Endothelial cell of umbilical vein (primary cell): Measurements from ENCODE around the gene NFATC2IP. TPM values are rescaled to one million over a fixed set of nuclear protein-coding genes. Genes with fewer than 3 reads are reported as not detected.

Experiments
- BruUV-seq: library from RNA; stranded (reverse); fragments of 400-500 nt; replicated peaks from 2 replicates; lab custom pipeline; 2021; lab: Mats Ljungman, UMichigan
- CTCF ChIA-PET: fragments of 300-600, 350-600 bp; sonication (Branson Sonifier 250); formaldehyde crosslinking; loops from one replicate; lab custom pipeline; 2021; ENCODE audit warnings: antibody characterized with exemption, inconsistent platforms; lab: Charles Lee
- POLR2A ChIA-PET: fragments of 300-600, 350-600 bp; sonication (Branson Sonifier 250); formaldehyde crosslinking; loops from one replicate; lab custom pipeline; 2021; ENCODE audit warnings: antibody characterized with exemption, inconsistent platforms; lab: Charles Lee
- DNase-seq: peaks from one replicate; pipeline ENCODE4 v3.0.0-alpha.2; 2011; ENCODE audit warnings: low read depth, low spot score
- FAIRE-seq: peaks from 2 replicates; lab custom pipeline; 2011; peaks lifted over from hg19 to GRCh38; lab: Jason Lieb, UNC
- H2AFZ ChIP-seq: 2 replicates; pipeline ENCODE4 v1.6.0; 2012; ENCODE audit warnings: low read depth, low read length, control low read depth, inconsistent platforms
- H3K27ac ChIP-seq: 2 replicates; pipeline ENCODE4 v1.5.1; 2011; ENCODE audit warnings: low read depth, mild to moderate bottlenecking, control low read depth, low read length, moderate library complexity; ENCODE audit not compliant: insufficient read depth
- H3K27me3 ChIP-seq, 2 experiments: 2 replicates each; pipeline versions ENCODE4 v1.6.0 to v1.6.1; 2011; ENCODE audit warnings: low read length in 2 of 2, mixed read lengths in 1 of 2; ENCODE audit not compliant: control insufficient read depth in 2 of 2, insufficient read depth in 2 of 2
- H3K36me3 ChIP-seq, 2 experiments: 2 replicates in 1 of 2; 3 replicates in 1 of 2; pipeline ENCODE4 v1.5.1; 2011; ENCODE audit warnings: low read length in 2 of 2, mild to moderate bottlenecking in 1 of 2, moderate library complexity in 1 of 2; ENCODE audit not compliant: control insufficient read depth in 2 of 2, insufficient read depth in 2 of 2; ENCODE audit errors: extremely low read depth in 1 of 2
- H3K4me1 ChIP-seq: 3 replicates; pipeline ENCODE4 v1.5.1; 2011; ENCODE audit warnings: mild to moderate bottlenecking, low read length; ENCODE audit not compliant: control insufficient read depth, insufficient read depth; ENCODE audit errors: extremely low read depth
- H3K4me2 ChIP-seq: 2 replicates; pipeline ENCODE4 v1.6.1; 2011; ENCODE audit warnings: low read length, control low read depth, mixed read lengths; ENCODE audit not compliant: insufficient read depth
- H3K4me3 ChIP-seq, 3 experiments: fragments of 200-600 bp in 1 of 3; sonication (generic), shearing (Covaris generic) in 1 of 3; replicated peaks in 1 of 3; 2 replicates each; pipeline ENCODE4 v1.5.1; 2011 to 2016; ENCODE audit warnings: control low read depth in 3 of 3, low read length in 3 of 3, mild to moderate bottlenecking in 2 of 3, inconsistent platforms in 1 of 3, low read depth in 1 of 3, moderate library complexity in 1 of 3; ENCODE audit not compliant: insufficient read depth in 1 of 3
- H3K79me2 ChIP-seq: 2 replicates; pipeline ENCODE4 v1.6.0; 2012; ENCODE audit warnings: low read length, inconsistent platforms; ENCODE audit not compliant: control insufficient read depth, insufficient read depth
- H3K9ac ChIP-seq: replicated peaks from 2 replicates; pipeline ENCODE3; 2011; ENCODE audit warnings: low read length, control low read depth; ENCODE audit not compliant: insufficient read depth; ENCODE audit errors: extremely low read depth
- H3K9me1 ChIP-seq: replicated peaks from 3 replicates; pipeline ENCODE4 v1.6.0; 2011; ENCODE audit warnings: mild to moderate bottlenecking, low read length; ENCODE audit not compliant: control insufficient read depth, insufficient read depth; ENCODE audit errors: extremely low read depth
- H3K9me3 ChIP-seq: replicated peaks from 2 replicates; pipeline ENCODE4 v1.5.1; 2012; ENCODE audit warnings: low read length, inconsistent platforms; ENCODE audit not compliant: control insufficient read depth, insufficient read depth
- H4K20me1 ChIP-seq: replicated peaks from 2 replicates; pipeline ENCODE3; 2011; ENCODE audit warnings: mild to moderate bottlenecking, low read length; ENCODE audit not compliant: control insufficient read depth, insufficient read depth; ENCODE audit errors: extremely low read depth
- CTCF ChIP-seq, 2 donors: IDR thresholded peaks; 1 replicate in 1 of 2; 2 replicates in 1 of 2; pipeline ENCODE4 v1.5.1; 2011; ENCODE audit warnings: low read length in 2 of 2, mild to moderate bottlenecking in 2 of 2, moderate library complexity in 2 of 2, control low read depth in 1 of 2, inconsistent platforms in 1 of 2, low read depth in 1 of 2; ENCODE audit not compliant: insufficient read depth in 1 of 2; ENCODE audit errors: extremely low read depth in 1 of 2
- EZH2 ChIP-seq: IDR thresholded peaks from 2 replicates; pipeline ENCODE4 v1.6.1; 2012; ENCODE audit warnings: borderline replicate concordance, low read depth, mild to moderate bottlenecking, moderate library complexity, low read length, inconsistent platforms; ENCODE audit not compliant: severe bottlenecking
- FOS ChIP-seq: IDR thresholded peaks from 2 replicates; pipeline ENCODE4 v1.6.1; 2011; ENCODE audit warnings: mild to moderate bottlenecking, low read length, moderate library complexity, borderline replicate concordance; ENCODE audit not compliant: insufficient read depth
- GATA2 ChIP-seq: IDR thresholded peaks from 2 replicates; pipeline ENCODE4 v1.7.0; 2011; ENCODE audit warnings: low read depth, mild to moderate bottlenecking, moderate library complexity, mixed read lengths, low read length; ENCODE audit not compliant: insufficient read length, insufficient read depth
- MAX ChIP-seq: IDR thresholded peaks from 2 replicates; pipeline ENCODE4 v1.6.1; 2011; ENCODE audit not compliant: insufficient read depth, insufficient read length
- MYC ChIP-seq: IDR thresholded peaks from one replicate; pipeline ENCODE4 v1.6.1; 2011; ENCODE audit warnings: mild to moderate bottlenecking, low read depth, low read length
- POLR2A ChIP-seq: IDR thresholded peaks from 2 replicates; pipeline ENCODE4 v1.6.1; 2012; ENCODE audit warnings: low read depth, mild to moderate bottlenecking, control low read depth, low read length
- POLR2AphosphoS5 ChIP-seq: IDR thresholded peaks from 2 replicates; pipeline ENCODE4 v1.6.1; 2012; ENCODE audit warnings: low read depth, mild to moderate bottlenecking, control low read depth, low read length, moderate library complexity; ENCODE audit not compliant: insufficient read depth
- dilution Hi-C: fragments of 300-500 bp; cut with MboI; formaldehyde crosslinking; loops from one replicate; pipeline ENCODE4 v1.15.0; 2019; ENCODE audit warnings: low sequenced_read_pairs; ENCODE audit not compliant: extremely low pct_ligation_motif_present
- intact Hi-C: fragments of 100-400 bp; cut with micrococcal nuclease; formaldehyde crosslinking; loops from one replicate; pipeline ENCODE4 v1.10.0; 2022
- polyA plus RNA-seq, 4 experiments: library from polyadenylated mRNA; depleted of rRNA in 3 of 4; stranded (reverse) in 3 of 4; unstranded in 1 of 4; fragments of >200 nt; gene quantifications; 2 replicates each; pipeline versions ENCODE4 v1.2.1 to v1.2.3, GENCODE V29; 2011 to 2012; ENCODE audit warnings: missing spikeins in 1 of 4
- total RNA-seq: library from RNA; stranded (reverse); gene quantifications from 2 replicates; pipeline ENCODE4 v1.2.3, GENCODE V29; 2021

The NFATC2IP gene
- total and polyA plus RNA-seq, 2 donors (not counting 3 experiments of a cell fraction or from before 2014, with no cell fraction given): 64.1 to 69.6 TPM

GRCh38 chr16:28958836-28959235 is 8.1 kb downstream of the NFATC2IP start:
- no peak for FAIRE-seq
- POLR2A ChIA-PET: no interaction called here
- Histone ChIP-seq H3K27me3 (no peaks in the 10 kb centered on the region), H3K9ac (no peak overlapping the region), H3K36me3 (peaks cover 15 to 55% of the 10 kb centered on the region in 2 experiments), H3K4me2 (no peak overlapping the region), H3K4me1 (no peaks in the 10 kb centered on the region), H3K79me2 (no peaks in the 10 kb centered on the region), H3K4me3 (no peak overlapping the region), H4K20me1 (no peaks in the 10 kb centered on the region), H3K9me1 (no peaks in the 10 kb centered on the region), H2AFZ (no peak overlapping the region), H3K9me3 (no peaks in the 10 kb centered on the region), H3K27ac (no peak overlapping the region)
- CTCF ChIA-PET: interaction anchor here (1.7 kb wide), 1 partner anchor 15 kb away, joined by 4 read pairs; no protein-coding TSS in a partner anchor
- no TSS peak for BruUV-seq
- DNase-seq: no peak
- no peak for TF ChIP-seq EZH2
- TF ChIP-seq MAX: no peak
- TF ChIP-seq POLR2A: no peak
- TF ChIP-seq FOS: no peak
- TF ChIP-seq MYC: no peak
- TF ChIP-seq CTCF (IDR thresholded peaks at IDR 0.05; ENCODE audit: extremely low read depth in 1 of 2, insufficient read depth in 1 of 2, low read depth in 1 of 2, low read length in 2 of 2): no peak
- TF ChIP-seq GATA2: no peak
- TF ChIP-seq POLR2AphosphoS5: no peak
- intact Hi-C loops: no loop called here
- dilution Hi-C loops: no loop called here
